ENCODE data around the gene IGF2.

- TF ChIP-seq, protein P1, sequence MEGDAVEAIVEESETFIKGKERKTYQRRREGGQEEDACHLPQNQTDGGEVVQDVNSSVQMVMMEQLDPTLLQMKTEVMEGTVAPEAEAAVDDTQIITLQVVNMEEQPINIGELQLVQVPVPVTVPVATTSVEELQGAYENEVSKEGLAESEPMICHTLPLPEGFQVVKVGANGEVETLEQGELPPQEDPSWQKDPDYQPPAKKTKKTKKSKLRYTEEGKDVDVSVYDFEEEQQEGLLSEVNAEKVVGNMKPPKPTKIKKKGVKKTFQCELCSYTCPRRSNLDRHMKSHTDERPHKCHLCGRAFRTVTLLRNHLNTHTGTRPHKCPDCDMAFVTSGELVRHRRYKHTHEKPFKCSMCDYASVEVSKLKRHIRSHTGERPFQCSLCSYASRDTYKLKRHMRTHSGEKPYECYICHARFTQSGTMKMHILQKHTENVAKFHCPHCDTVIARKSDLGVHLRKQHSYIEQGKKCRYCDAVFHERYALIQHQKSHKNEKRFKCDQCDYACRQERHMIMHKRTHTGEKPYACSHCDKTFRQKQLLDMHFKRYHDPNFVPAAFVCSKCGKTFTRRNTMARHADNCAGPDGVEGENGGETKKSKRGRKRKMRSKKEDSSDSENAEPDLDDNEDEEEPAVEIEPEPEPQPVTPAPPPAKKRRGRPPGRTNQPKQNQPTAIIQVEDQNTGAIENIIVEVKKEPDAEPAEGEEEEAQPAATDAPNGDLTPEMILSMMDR (IDR thresholded peaks at IDR 0.05; ENCODE audit: poor library complexity, severe bottlenecking) = no peak
- TF ChIP-seq EZH2 (IDR thresholded peaks at IDR 0.05; ENCODE audit: borderline replicate concordance, insufficient read depth, low read length, poor library complexity, severe bottlenecking) (peak; percentile 79), SMC3 (conservative IDR thresholded peaks at IDR 0.05; ENCODE audit: poor library complexity) (no peak)
These were observed 1.5 kb upstream of the IGF2 start for GRCh38 chr11:2140411-2141400.
